PC-3 (cell line): ENCODE measurements around the gene SCAF8.

Experiments used
- CTCF ChIP-seq: fragments of 300-600 bp; sonication (generic); conservative IDR thresholded peaks from 2 replicates; pipeline ENCODE4 v1.5.1; 2017; ENCODE audit warnings: antibody characterized with exemption, low read depth, mild to moderate bottlenecking, low read length
- EZH2 ChIP-seq: fragments of 300-600 bp; sonication (generic); IDR thresholded peaks from one replicate; pipeline ENCODE4 v1.6.1; 2017; ENCODE audit warnings: antibody characterized with exemption, mild to moderate bottlenecking, low read length; ENCODE audit not compliant: unreplicated experiment
- EZH2phosphoT487 ChIP-seq: fragments of 300-600 bp; sonication (generic); IDR thresholded peaks from 2 replicates; pipeline ENCODE4 v1.6.1; 2018; ENCODE audit warnings: mild to moderate bottlenecking, antibody characterized with exemption, low read length, borderline replicate concordance

GRCh38 chr6:154719433-154719832 lies 13.8 kb upstream of the SCAF8 start:
- TF ChIP-seq EZH2phosphoT487 (no peak), CTCF (no peak), EZH2 (no peak)
